ENCODE results near the gene MYB. TPM values are rescaled to one million over a fixed set of nuclear protein-coding genes. Genes with fewer than 3 reads are reported as not detected.

Gene MYB
- total RNA-seq, 4 donors from 2014 or later, result 0.50 to 0.96 (median 0.56) TPM; not detected in 1

- DNase-seq (ENCODE audit: low spot score), result no peak
- ATAC-seq (ENCODE audit: low FRiP score), result no peak
- TF ChIP-seq CTCF (IDR thresholded peaks at IDR 0.05), result no peak
Observed at GRCh38 chr6:135221505-135221904, 40.4 kb downstream of the MYB start.

GRCh38 chr6:135222623-135223022, 41.5 kb downstream of the MYB start:
- no peak for TF ChIP-seq CTCF (IDR thresholded peaks at IDR 0.05)
- no peak for ATAC-seq (ENCODE audit: low FRiP score)
- no peak for DNase-seq (ENCODE audit: low spot score)

GRCh38 chr6:135224037-135224647, 43.0 kb downstream of the MYB start:
- DNase-seq (ENCODE audit: low spot score), result no peak
- no peak for ATAC-seq (ENCODE audit: low FRiP score)
- no peak for TF ChIP-seq CTCF (IDR thresholded peaks at IDR 0.05)

GRCh38 chr6:135225911-135226310, 44.8 kb downstream of the MYB start:
- DNase-seq (ENCODE audit: low spot score), result no peak
- no peak for TF ChIP-seq CTCF (IDR thresholded peaks at IDR 0.05)

GRCh38 chr6:135226537-135226936, 45.4 kb downstream of the MYB start:
- no peak for TF ChIP-seq CTCF (IDR thresholded peaks at IDR 0.05)

More at GRCh38 chr6:135225911-135226310, 44.8 kb downstream of the MYB start:
- no peak for ATAC-seq (ENCODE audit: low FRiP score)

GRCh38 chr6:135227349-135227748, 46.2 kb downstream of the MYB start:
- no peak for ATAC-seq (ENCODE audit: low FRiP score)
- no peak for DNase-seq (ENCODE audit: low spot score)
- no peak for TF ChIP-seq CTCF (IDR thresholded peaks at IDR 0.05)

More at GRCh38 chr6:135226537-135226936, 45.4 kb downstream of the MYB start:
- ATAC-seq (ENCODE audit: low FRiP score) (no peak), DNase-seq (ENCODE audit: low spot score) (no peak)

GRCh38 chr6:135227758-135228157, 46.6 kb downstream of the MYB start:
- DNase-seq (ENCODE audit: low spot score), result no peak
- no peak for TF ChIP-seq CTCF (IDR thresholded peaks at IDR 0.05)
- no peak for ATAC-seq (ENCODE audit: low FRiP score)

Data from omental fat pad (tissue), 4 donors.